Right lobe of liver (tissue), 6 donors: ENCODE results near the gene MET. TPM values are rescaled to one million over a fixed set of nuclear protein-coding genes. Genes with fewer than 3 reads are reported as not detected.
"Not testable (repeated sequence)": the region's sequence is repeated elsewhere in the genome, so short reads cannot be mapped to it uniquely, and the experiment has no call there.

ENCODE experiments used
- ATAC-seq, 4 donors: fragments of 200-7000 bp; cut with Tn5 transposase; one replicate each; pipeline ENCODE4 v1.9.1; 2020; ENCODE audit warnings: mild to moderate bottlenecking in 4 of 4, moderate library complexity in 4 of 4
- DNase-seq, 3 donors: peaks; one replicate each; pipeline ENCODE4 v3.0.0-alpha.2; 2020
- H3K27ac ChIP-seq, 3 donors: fragments of 200-600 bp; one replicate each; pipeline ENCODE4 v1.8.0; 2022
- H3K27me3 ChIP-seq, 2 donors: fragments of 200-600 bp; one replicate each; pipeline ENCODE4 v1.8.0; 2022
- H3K36me3 ChIP-seq, 4 donors: fragments of 200-600 bp; sonication (generic) in 1 of 4; one replicate each; pipeline versions ENCODE4 v1.5.1 to v1.8.0; 2017 to 2022; ENCODE audit warnings: control low read depth in 1 of 4
- H3K4me1 ChIP-seq, 4 donors: fragments of 200-600 bp; sonication (generic) in 1 of 4; one replicate each; pipeline versions ENCODE4 v1.5.1 to v1.8.0; 2017 to 2022; ENCODE audit warnings: control low read depth in 1 of 4
- H3K4me3 ChIP-seq, 3 donors: fragments of 200-600 bp; one replicate each; pipeline ENCODE4 v1.8.0; 2022
- H3K9me3 ChIP-seq, 4 donors: fragments of 200-600 bp; sonication (generic) in 1 of 4; one replicate each; pipeline versions ENCODE4 v1.5.1 to v1.8.0; 2017 to 2022; ENCODE audit warnings: control low read depth in 1 of 4
- CTCF ChIP-seq, 4 donors: fragments of 200-600 bp in 3 of 4; fragments of 450-650 bp in 1 of 4; IDR thresholded peaks; one replicate each; pipeline versions ENCODE4 v1.5.1 to v1.8.0; 2016 to 2022; ENCODE audit warnings: antibody characterized with exemption in 4 of 4, mild to moderate bottlenecking in 2 of 4
- POLR2A ChIP-seq: fragments of 450-650 bp; IDR thresholded peaks from one replicate; pipeline ENCODE4 v1.6.1; 2017; ENCODE audit warnings: antibody characterized with exemption, mild to moderate bottlenecking
- WGBS: methylation state at CpG from one replicate; pipeline ENCODE4 v1.1.6; 2018; ENCODE audit warnings: low coverage, low lambda C conversion rate; ENCODE audit not compliant: insufficient coverage; ENCODE audit errors: missing lambda C conversion rate; 5-methylcytosine and 5-hydroxymethylcytosine counted together
- intact Hi-C, 2 donors: fragments of 100-400 bp; cut with DNase I; formaldehyde crosslinking; loops; one replicate each; pipeline versions ENCODE4 v1.11.2 to v1.14.1; 2022
- total RNA-seq, 6 experiments: library from RNA; depleted of rRNA in 2 of 6; stranded (reverse); fragments of >200 nt in 2 of 6; fragmentation: NEBNext Ultra II Directional in 3 of 6; extraction: Animal tissue kit (Norgen Biotek cat#: 25700) in 3 of 6; gene quantifications; one replicate each; pipeline versions ENCODE4 v1.1.0 to v1.2.4, GENCODE V29; 2016 to 2023
- donor health status: DM: no; HTN: yes; CAD: no.
- donor health status: DM: no; HTN: no; CAD: no.
- donor health status: DM: no; HTN: no; CAD: no.
- donor health status: DM: no; HTN: yes; CAD: no.
- donor health status: DM: no; HTN: yes; CAD: no.

Gene MET
- total RNA-seq, 6 experiments from 2014 or later = 32.9 to 45.2 (median 37.2) TPM

GRCh38 chr7:116740755-116741462 is 68.9 kb downstream of the MET start:
- TF ChIP-seq POLR2A (no peak), CTCF (IDR thresholded peaks at IDR 0.05) (no peak)
- H3K27me3 ChIP-seq = no peaks in the 10 kb centered on the region
- peak overlapping the region; percentile 37 to 83 (median 80) for H3K27ac ChIP-seq
- WGBS = 59% methylated on average over 8 of the region's 9 CpGs
- intact Hi-C loops = no loop called here
- no peak overlapping the region for H3K4me3 ChIP-seq
- H3K4me1 ChIP-seq = peaks cover 0 to 76% (median 30%) of the 10 kb centered on the region in 4 donors
- ATAC-seq = peak; percentile 17 to 58 (median 46)
- DNase-seq = peak in 2 of 3 donors; percentile 39 to 62
- H3K9me3 ChIP-seq = no peaks in the 10 kb centered on the region
- no peaks in the 10 kb centered on the region for H3K36me3 ChIP-seq

GRCh38 chr7:116741625-116742316 is 69.8 kb downstream of the MET start:
- Histone ChIP-seq H3K4me1 (peaks cover 0 to 71% (median 28%) of the 10 kb centered on the region in 4 donors), H3K4me3 (peak overlapping the region in 1 of 3 donors; percentile 2), H3K27me3 (no peaks in the 10 kb centered on the region), H3K27ac (peak overlapping the region; percentile 37 to 83 (median 80)), H3K9me3 (no peaks in the 10 kb centered on the region), H3K36me3 (no peaks in the 10 kb centered on the region)
- ATAC-seq (peak; percentile 78 to 88 (median 82)), DNase-seq (peak in 1 of 3 donors; percentile 66)
- no peak for TF ChIP-seq POLR2A
- no peak for TF ChIP-seq CTCF (IDR thresholded peaks at IDR 0.05)
- intact Hi-C loops = no loop called here
- WGBS = 33% methylated on average over 7 of the region's 7 CpGs

- WGBS = 89% methylated on average over 6 of the region's 6 CpGs
- TF ChIP-seq CTCF (IDR thresholded peaks at IDR 0.05) (no peak), POLR2A (no peak)
- H3K4me1 ChIP-seq = peaks cover 0 to 62% (median 23%) of the 10 kb centered on the region in 4 donors
- no peaks in the 10 kb centered on the region for H3K9me3 ChIP-seq
- no peak for DNase-seq
- intact Hi-C loops = no loop called here
- H3K27ac ChIP-seq = peak overlapping the region in 2 of 3 donors; percentile 80 to 83
- H3K27me3 ChIP-seq = no peaks in the 10 kb centered on the region
- no peaks in the 10 kb centered on the region for H3K36me3 ChIP-seq
- peak in 1 of 4 donors; percentile 7 for ATAC-seq
- no peak overlapping the region for H3K4me3 ChIP-seq
Measured at GRCh38 chr7:116742641-116743040, 70.6 kb downstream of the MET start.

- WGBS = 36% methylated on average over 2 of the region's 2 CpGs
- H3K27me3 ChIP-seq, intact Hi-C loops, ATAC-seq, H3K4me3 ChIP-seq, H3K9me3 ChIP-seq, DNase-seq, H3K36me3 ChIP-seq: not testable (repeated sequence)
- H3K27ac ChIP-seq = peak overlapping the region in 2 of 3 donors; percentile 80 to 83
- peaks cover 0 to 50% (median 17%) of the 10 kb centered on the region in 4 donors for H3K4me1 ChIP-seq
Measured at GRCh38 chr7:116743835-116744234, 71.8 kb downstream of the MET start.

GRCh38 chr7:116746388-116746787 is 74.4 kb downstream of the MET start:
- H3K9me3 ChIP-seq, DNase-seq, H3K27me3 ChIP-seq, H3K4me3 ChIP-seq, intact Hi-C loops, H3K27ac ChIP-seq, ATAC-seq, H3K36me3 ChIP-seq: not testable (repeated sequence)
- WGBS = 93% methylated on average over 5 of the region's 5 CpGs
- H3K4me1 ChIP-seq = peaks cover 0 to 25% (median 10%) of the 10 kb centered on the region in 4 donors

GRCh38 chr7:116751070-116751469 is 79.1 kb downstream of the MET start:
- DNase-seq, H3K9me3 ChIP-seq, H3K27me3 ChIP-seq, intact Hi-C loops, H3K4me3 ChIP-seq, H3K36me3 ChIP-seq, H3K27ac ChIP-seq, H3K4me1 ChIP-seq, ATAC-seq: not testable (repeated sequence)
- 100% methylated on average over 2 of the region's 4 CpGs for WGBS
